NB4 (cell line): ENCODE data around the gene MCF2L.
A peak's percentile ranks its signal among the peaks of the same experiment; 100 is the strongest.

Experiments
- DNase-seq: peaks from one replicate; pipeline ENCODE4 v3.0.0; 2010; ENCODE audit warnings: low read depth
- H3K4me3 ChIP-seq: one replicate; pipeline ENCODE4 v1.5.1; 2011; ENCODE audit warnings: mild to moderate bottlenecking, low read depth, low read length, moderate library complexity
- CTCF ChIP-seq: IDR thresholded peaks from one replicate; pipeline ENCODE4 v1.5.1; 2012; ENCODE audit warnings: low read depth, low read length
- MAX ChIP-seq: IDR thresholded peaks from 2 replicates; pipeline ENCODE4 v1.6.1; 2011; ENCODE audit warnings: low read depth, low read length
- MYC ChIP-seq: IDR thresholded peaks from 2 replicates; pipeline ENCODE4 v1.6.1; 2011; ENCODE audit warnings: low read depth, low read length
- POLR2A ChIP-seq: IDR thresholded peaks from 2 replicates; pipeline ENCODE4 v1.6.1; 2011; ENCODE audit warnings: mild to moderate bottlenecking; ENCODE audit not compliant: insufficient read length; ENCODE audit errors: extremely low read depth

The MCF2L gene

GRCh38 chr13:113064534-113065405, 95.8 kb downstream of the MCF2L start:
- peak overlapping the region; percentile 13 for H3K4me3 ChIP-seq
- TF ChIP-seq MAX (peak; percentile 81), MYC (peak; percentile 69; the same call in 1 of the 2 replicates), POLR2A (no peak), CTCF (no peak)
- peak; percentile 92 for DNase-seq

- DNase-seq, result no peak
- TF ChIP-seq POLR2A (no peak), MYC (no peak), MAX (no peak), CTCF (no peak)
- no peak overlapping the region for H3K4me3 ChIP-seq
Observed at GRCh38 chr13:113065406-113066141, 96.6 kb downstream of the MCF2L start.

- TF ChIP-seq MAX, result no peak
- no peak for TF ChIP-seq MYC
- TF ChIP-seq POLR2A, result no peak
- no peak for TF ChIP-seq CTCF
- no peak overlapping the region for H3K4me3 ChIP-seq
- no peak for DNase-seq
Observed at GRCh38 chr13:113066142-113066455, 97.1 kb downstream of the MCF2L start.

- no peak for DNase-seq
- TF ChIP-seq CTCF, result no peak
- no peak for TF ChIP-seq MYC
- TF ChIP-seq MAX, result no peak
- TF ChIP-seq POLR2A, result no peak
- no peak overlapping the region for H3K4me3 ChIP-seq
Observed at GRCh38 chr13:113066746-113067145, 97.7 kb downstream of the MCF2L start.

GRCh38 chr13:113069861-113070805, 101.1 kb downstream of the MCF2L start:
- TF ChIP-seq MAX, result no peak
- no peak for TF ChIP-seq CTCF
- TF ChIP-seq POLR2A, result no peak
- no peak for TF ChIP-seq MYC
- H3K4me3 ChIP-seq, result no peak overlapping the region
- DNase-seq, result no peak
